ENCODE results near the gene NFE2. TPM values are rescaled to one million over a fixed set of nuclear protein-coding genes. Genes with fewer than 3 reads are reported as not detected.
"Not testable (repeated sequence)": the region's sequence is repeated elsewhere in the genome, so short reads cannot be mapped to it uniquely, and the experiment has no call there.

NFE2 gene
- total and polyA plus RNA-seq, 2 of the 8 experiments (the other 6 are each of a cell fraction or from before 2014, with no cell fraction given) = 2.0 to 6.1 TPM

DNA sequence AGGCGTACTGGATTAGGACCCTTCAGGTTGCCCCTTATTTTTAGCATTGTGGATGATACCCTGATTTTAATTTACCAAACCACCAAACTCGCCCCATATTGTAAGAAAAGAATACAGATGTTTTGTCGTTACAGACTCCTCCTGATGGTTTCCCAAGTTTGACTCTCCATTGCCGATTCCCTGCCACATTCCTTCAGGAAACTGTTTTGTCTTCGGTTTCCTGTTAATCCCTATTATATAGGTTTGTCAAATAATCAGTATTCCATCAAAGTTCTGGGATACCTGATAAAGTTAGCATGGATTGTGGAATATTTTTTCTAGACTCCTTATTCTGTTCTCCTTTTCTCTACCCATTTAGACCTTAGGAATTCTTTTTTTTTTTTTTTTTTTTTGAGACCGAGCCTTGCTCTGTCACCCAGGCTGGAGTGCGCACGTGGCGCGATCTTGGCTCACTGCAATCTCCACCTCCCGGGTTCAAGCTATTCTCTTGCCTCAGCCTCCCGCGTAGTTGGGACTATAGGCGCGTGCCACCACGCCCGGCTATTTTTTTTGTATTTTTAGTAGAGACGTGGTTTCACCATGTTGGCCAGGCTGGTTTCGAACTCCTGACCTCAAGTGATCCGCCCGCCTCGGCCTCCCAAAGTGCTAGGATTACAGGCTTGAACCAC lies 24.8 kb upstream of the NFE2 start:
- Histone ChIP-seq H2BK12ac (ENCODE audit: low read depth, low read length) (peak overlapping the region; percentile 53; the same call in 1 of the 2 replicates), H4K8ac (ENCODE audit: extremely low read depth, insufficient read depth, low read length) (peak overlapping the region; percentile 97; the same call in 1 of the 2 replicates), H3K27ac (ENCODE audit: low read depth, low read length) (peak overlapping the region; percentile 83), H3K9ac (replicated peaks in 1 of 4; ENCODE audit: extremely low read depth in 1 of 4, low read depth in 3 of 4, low read length in 3 of 4) (peak overlapping the region; percentile 77 to 97 (median 92)), H3K4me1 (replicated peaks in 1 of 4; ENCODE audit: control insufficient read depth in 3 of 4, insufficient read depth in 4 of 4, low read length in 3 of 4) (peaks cover 0 to 11% (median 4%) of the 10 kb centered on the region in 4 experiments; a peak in 2 of 7 replicates), H4K5ac (ENCODE audit: insufficient read length, low read depth, low read length) (peak overlapping the region; percentile 74), H2BK120ac (replicated peaks; ENCODE audit: low read depth, low read length) (peak overlapping the region; percentile 29), H2BK5ac (ENCODE audit: low read depth, low read length) (peak overlapping the region; percentile 82; the same call in 1 of the 2 replicates), H3K4me2 (ENCODE audit: insufficient read depth in 1 of 2, low read depth in 2 of 2, low read length in 2 of 2) (peak overlapping the region; percentile 64 to 95), H3K56ac (replicated peaks; ENCODE audit: insufficient read length, low read depth, low read length) (peak overlapping the region; percentile 43), H2AFZ (ENCODE audit: low read length) (peak overlapping the region; percentile 72; the same call in 1 of the 2 replicates), H3K4me3 (ENCODE audit: extremely low read depth in 1 of 4, insufficient read depth in 2 of 4, low read depth in 3 of 4, low read length in 4 of 4) (peak overlapping the region; percentile 79 to 97 (median 88))
- not testable (repeated sequence) for H3K18ac ChIP-seq (ENCODE audit: extremely low read depth, low read length); H3K9me3 ChIP-seq (ENCODE audit: insufficient read depth in 2 of 2, low read depth in 1 of 2, low read length in 1 of 2); H4K91ac ChIP-seq (replicated peaks; ENCODE audit: insufficient read length, low read length); H3K14ac ChIP-seq (ENCODE audit: insufficient read length); H3K36me3 ChIP-seq (ENCODE audit: control insufficient read depth in 2 of 4, insufficient read depth in 4 of 4, low read length in 3 of 4); H2AK5ac ChIP-seq (ENCODE audit: low read depth, low read length); H3K79me1 ChIP-seq (ENCODE audit: low read depth, low read length); H3K23me2 ChIP-seq (ENCODE audit: low read depth, low read length); H3K4ac ChIP-seq (replicated peaks; ENCODE audit: insufficient read length, low read depth, low read length); DNase-seq (ENCODE audit: low read depth in 1 of 2, low spot score in 2 of 2); H4K20me1 ChIP-seq (replicated peaks in 1 of 2; ENCODE audit: control insufficient read depth in 1 of 2, insufficient read depth in 2 of 2, low read length in 2 of 2); H3K79me2 ChIP-seq (ENCODE audit: control insufficient read depth in 1 of 2, insufficient read depth in 2 of 2, low read length in 2 of 2); H3K27me3 ChIP-seq (replicated peaks in 1 of 4; ENCODE audit: control insufficient read depth in 3 of 4, extremely low read depth in 1 of 4, insufficient read depth in 3 of 4, low read length in 3 of 4); FAIRE-seq; H2BK20ac ChIP-seq (ENCODE audit: low read length); H3K23ac ChIP-seq (ENCODE audit: insufficient read length); H2BK15ac ChIP-seq (ENCODE audit: low read length)
- ChIA-PET POLR2A (ENCODE audit: partially characterized antibody) (interaction anchor here (0.6 to 16.2 kb wide), 21 partner anchors 8 to 131 kb away, joined by 3 to 166 read pairs (median 4); partner anchors contain the start of genes CBX5, HNRNPA1, ITGA5 and NFE2), CTCF (ENCODE audit: partially characterized antibody) (interaction anchor here (0.6 to 34.6 kb wide), 30 partner anchors 8 to 535 kb away, joined by 3 to 618 read pairs (median 5); partner anchors contain the start of gene NFE2)
- 57% methylated on average over 14 of the region's 22 CpGs; no CpG with 5 or more reads in 1 of the 2 experiments for WGBS, 2 experiments (ENCODE audit: extremely low coverage in 1 of 2, insufficient coverage in 1 of 2, insufficient read length in 1 of 2, insufficient replicate concordance in 2 of 2, low coverage in 1 of 2, low lambda C conversion rate in 2 of 2, missing lambda C conversion rate in 1 of 2)

Measured in H1 (cell line).